Endothelial cell of umbilical vein (primary cell): ENCODE data around the gene CCDC138. TPM values are rescaled to one million over a fixed set of nuclear protein-coding genes. Genes with fewer than 3 reads are reported as not detected.

ENCODE experiments used
- BruUV-seq: library from RNA; stranded (reverse); fragments of 400-500 nt; replicated peaks from 2 replicates; lab custom pipeline; 2021; lab: Mats Ljungman, UMichigan
- CTCF ChIA-PET: fragments of 300-600, 350-600 bp; sonication (Branson Sonifier 250); formaldehyde crosslinking; loops from one replicate; lab custom pipeline; 2021; ENCODE audit warnings: antibody characterized with exemption, inconsistent platforms; lab: Charles Lee
- POLR2A ChIA-PET: fragments of 300-600, 350-600 bp; sonication (Branson Sonifier 250); formaldehyde crosslinking; loops from one replicate; lab custom pipeline; 2021; ENCODE audit warnings: antibody characterized with exemption, inconsistent platforms; lab: Charles Lee
- DNase-seq: peaks from one replicate; pipeline ENCODE4 v3.0.0-alpha.2; 2011; ENCODE audit warnings: low read depth, low spot score
- FAIRE-seq: peaks from 2 replicates; lab custom pipeline; 2011; peaks lifted over from hg19 to GRCh38; lab: Jason Lieb, UNC
- H2AFZ ChIP-seq: 2 replicates; pipeline ENCODE4 v1.6.0; 2012; ENCODE audit warnings: low read depth, low read length, control low read depth, inconsistent platforms
- H3K27ac ChIP-seq: 2 replicates; pipeline ENCODE4 v1.5.1; 2011; ENCODE audit warnings: low read depth, mild to moderate bottlenecking, control low read depth, low read length, moderate library complexity; ENCODE audit not compliant: insufficient read depth
- H3K27me3 ChIP-seq, 2 experiments: 2 replicates each; pipeline versions ENCODE4 v1.6.0 to v1.6.1; 2011; ENCODE audit warnings: low read length in 2 of 2, mixed read lengths in 1 of 2; ENCODE audit not compliant: control insufficient read depth in 2 of 2, insufficient read depth in 2 of 2
- H3K36me3 ChIP-seq, 2 experiments: 2 replicates in 1 of 2; 3 replicates in 1 of 2; pipeline ENCODE4 v1.5.1; 2011; ENCODE audit warnings: low read length in 2 of 2, mild to moderate bottlenecking in 1 of 2, moderate library complexity in 1 of 2; ENCODE audit not compliant: control insufficient read depth in 2 of 2, insufficient read depth in 2 of 2; ENCODE audit errors: extremely low read depth in 1 of 2
- H3K4me1 ChIP-seq: 3 replicates; pipeline ENCODE4 v1.5.1; 2011; ENCODE audit warnings: mild to moderate bottlenecking, low read length; ENCODE audit not compliant: control insufficient read depth, insufficient read depth; ENCODE audit errors: extremely low read depth
- H3K4me2 ChIP-seq: 2 replicates; pipeline ENCODE4 v1.6.1; 2011; ENCODE audit warnings: low read length, control low read depth, mixed read lengths; ENCODE audit not compliant: insufficient read depth
- H3K4me3 ChIP-seq, 3 experiments: fragments of 200-600 bp in 1 of 3; sonication (generic), shearing (Covaris generic) in 1 of 3; replicated peaks in 1 of 3; 2 replicates each; pipeline ENCODE4 v1.5.1; 2011 to 2016; ENCODE audit warnings: control low read depth in 3 of 3, low read length in 3 of 3, mild to moderate bottlenecking in 2 of 3, inconsistent platforms in 1 of 3, low read depth in 1 of 3, moderate library complexity in 1 of 3; ENCODE audit not compliant: insufficient read depth in 1 of 3
- H3K79me2 ChIP-seq: 2 replicates; pipeline ENCODE4 v1.6.0; 2012; ENCODE audit warnings: low read length, inconsistent platforms; ENCODE audit not compliant: control insufficient read depth, insufficient read depth
- H3K9ac ChIP-seq: replicated peaks from 2 replicates; pipeline ENCODE3; 2011; ENCODE audit warnings: low read length, control low read depth; ENCODE audit not compliant: insufficient read depth; ENCODE audit errors: extremely low read depth
- H3K9me1 ChIP-seq: replicated peaks from 3 replicates; pipeline ENCODE4 v1.6.0; 2011; ENCODE audit warnings: mild to moderate bottlenecking, low read length; ENCODE audit not compliant: control insufficient read depth, insufficient read depth; ENCODE audit errors: extremely low read depth
- H3K9me3 ChIP-seq: replicated peaks from 2 replicates; pipeline ENCODE4 v1.5.1; 2012; ENCODE audit warnings: low read length, inconsistent platforms; ENCODE audit not compliant: control insufficient read depth, insufficient read depth
- H4K20me1 ChIP-seq: replicated peaks from 2 replicates; pipeline ENCODE3; 2011; ENCODE audit warnings: mild to moderate bottlenecking, low read length; ENCODE audit not compliant: control insufficient read depth, insufficient read depth; ENCODE audit errors: extremely low read depth
- EZH2 ChIP-seq: IDR thresholded peaks from 2 replicates; pipeline ENCODE4 v1.6.1; 2012; ENCODE audit warnings: borderline replicate concordance, low read depth, mild to moderate bottlenecking, moderate library complexity, low read length, inconsistent platforms; ENCODE audit not compliant: severe bottlenecking
- FOS ChIP-seq: IDR thresholded peaks from 2 replicates; pipeline ENCODE4 v1.6.1; 2011; ENCODE audit warnings: mild to moderate bottlenecking, low read length, moderate library complexity, borderline replicate concordance; ENCODE audit not compliant: insufficient read depth
- GATA2 ChIP-seq: IDR thresholded peaks from 2 replicates; pipeline ENCODE4 v1.7.0; 2011; ENCODE audit warnings: low read depth, mild to moderate bottlenecking, moderate library complexity, mixed read lengths, low read length; ENCODE audit not compliant: insufficient read length, insufficient read depth
- JUN ChIP-seq: IDR thresholded peaks from 2 replicates; pipeline ENCODE4 v1.6.1; 2011; ENCODE audit warnings: borderline replicate concordance, low read depth; ENCODE audit not compliant: insufficient read length, insufficient read depth
- MYC ChIP-seq: IDR thresholded peaks from one replicate; pipeline ENCODE4 v1.6.1; 2011; ENCODE audit warnings: mild to moderate bottlenecking, low read depth, low read length
- POLR2A ChIP-seq: IDR thresholded peaks from 2 replicates; pipeline ENCODE4 v1.6.1; 2012; ENCODE audit warnings: low read depth, mild to moderate bottlenecking, control low read depth, low read length
- POLR2AphosphoS5 ChIP-seq: IDR thresholded peaks from 2 replicates; pipeline ENCODE4 v1.6.1; 2012; ENCODE audit warnings: low read depth, mild to moderate bottlenecking, control low read depth, low read length, moderate library complexity; ENCODE audit not compliant: insufficient read depth
- dilution Hi-C: fragments of 300-500 bp; cut with MboI; formaldehyde crosslinking; loops from one replicate; pipeline ENCODE4 v1.15.0; 2019; ENCODE audit warnings: low sequenced_read_pairs; ENCODE audit not compliant: extremely low pct_ligation_motif_present
- intact Hi-C: fragments of 100-400 bp; cut with micrococcal nuclease; formaldehyde crosslinking; loops from one replicate; pipeline ENCODE4 v1.10.0; 2022
- polyA plus RNA-seq, 4 experiments: library from polyadenylated mRNA; depleted of rRNA in 3 of 4; stranded (reverse) in 3 of 4; unstranded in 1 of 4; fragments of >200 nt; gene quantifications; 2 replicates each; pipeline versions ENCODE4 v1.2.1 to v1.2.3, GENCODE V29; 2011 to 2012; ENCODE audit warnings: missing spikeins in 1 of 4
- total RNA-seq: library from RNA; stranded (reverse); gene quantifications from 2 replicates; pipeline ENCODE4 v1.2.3, GENCODE V29; 2021
- TF ChIP-seq, protein P1 (sequence below): IDR thresholded peaks from 2 replicates; pipeline ENCODE4 v1.6.1; 2011; ENCODE audit not compliant: insufficient read depth, insufficient read length
- TF ChIP-seq, protein P2 (sequence below), 2 donors: IDR thresholded peaks; 1 replicate in 1 of 2; 2 replicates in 1 of 2; pipeline ENCODE4 v1.5.1; 2011; ENCODE audit warnings: low read length in 2 of 2, mild to moderate bottlenecking in 2 of 2, moderate library complexity in 2 of 2, control low read depth in 1 of 2, inconsistent platforms in 1 of 2, low read depth in 1 of 2; ENCODE audit not compliant: insufficient read depth in 1 of 2; ENCODE audit errors: extremely low read depth in 1 of 2

The CCDC138 gene
- total and polyA plus RNA-seq, 2 donors (not counting 3 experiments of a cell fraction or from before 2014, with no cell fraction given) = 1.5 to 10.8 TPM

DNA sequence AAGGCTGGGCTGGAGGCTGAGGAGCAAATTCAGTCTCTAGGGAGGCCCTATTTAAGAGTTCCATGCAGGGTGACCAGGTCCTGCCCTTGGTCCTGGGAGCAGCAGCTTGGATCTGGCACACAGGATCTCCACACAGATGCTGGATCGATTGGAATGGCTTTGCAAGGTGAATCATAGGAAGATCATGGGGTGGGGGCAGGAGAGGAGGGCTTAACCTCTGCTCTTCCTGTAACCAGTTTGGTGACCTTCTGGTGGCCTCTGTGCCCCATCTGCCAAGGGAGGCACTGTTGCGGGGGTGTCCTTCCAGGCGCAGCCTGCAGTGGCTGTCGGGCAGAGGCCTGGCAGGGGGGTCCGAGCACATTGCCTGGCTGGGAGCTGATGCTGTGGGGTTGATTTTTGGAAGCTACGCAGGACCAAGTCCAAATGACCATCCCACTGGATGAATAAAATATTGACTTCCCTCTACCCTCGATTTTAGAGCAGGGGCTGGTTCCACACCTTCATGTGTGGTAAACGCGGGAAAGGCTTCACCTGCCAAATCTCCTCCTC, 122.8 kb downstream of the CCDC138 start:
- Histone ChIP-seq H4K20me1 (no peaks in the 10 kb centered on the region), H3K9me3 (no peaks in the 10 kb centered on the region), H3K27ac (no peak overlapping the region), H3K4me2 (no peak overlapping the region), H3K27me3 (peaks cover 2 to 3% of the 10 kb centered on the region in 2 experiments), H3K9me1 (no peaks in the 10 kb centered on the region), H3K4me1 (no peaks in the 10 kb centered on the region), H2AFZ (no peak overlapping the region), H3K79me2 (no peaks in the 10 kb centered on the region), H3K36me3 (no peaks in the 10 kb centered on the region), H3K4me3 (no peak overlapping the region), H3K9ac (no peak overlapping the region)
- dilution Hi-C loops (no loop called here), intact Hi-C loops (no loop called here)
- no TSS peak for BruUV-seq
- TF ChIP-seq, protein P1, sequence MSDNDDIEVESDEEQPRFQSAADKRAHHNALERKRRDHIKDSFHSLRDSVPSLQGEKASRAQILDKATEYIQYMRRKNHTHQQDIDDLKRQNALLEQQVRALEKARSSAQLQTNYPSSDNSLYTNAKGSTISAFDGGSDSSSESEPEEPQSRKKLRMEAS = no peak
- TF ChIP-seq, protein P2, sequence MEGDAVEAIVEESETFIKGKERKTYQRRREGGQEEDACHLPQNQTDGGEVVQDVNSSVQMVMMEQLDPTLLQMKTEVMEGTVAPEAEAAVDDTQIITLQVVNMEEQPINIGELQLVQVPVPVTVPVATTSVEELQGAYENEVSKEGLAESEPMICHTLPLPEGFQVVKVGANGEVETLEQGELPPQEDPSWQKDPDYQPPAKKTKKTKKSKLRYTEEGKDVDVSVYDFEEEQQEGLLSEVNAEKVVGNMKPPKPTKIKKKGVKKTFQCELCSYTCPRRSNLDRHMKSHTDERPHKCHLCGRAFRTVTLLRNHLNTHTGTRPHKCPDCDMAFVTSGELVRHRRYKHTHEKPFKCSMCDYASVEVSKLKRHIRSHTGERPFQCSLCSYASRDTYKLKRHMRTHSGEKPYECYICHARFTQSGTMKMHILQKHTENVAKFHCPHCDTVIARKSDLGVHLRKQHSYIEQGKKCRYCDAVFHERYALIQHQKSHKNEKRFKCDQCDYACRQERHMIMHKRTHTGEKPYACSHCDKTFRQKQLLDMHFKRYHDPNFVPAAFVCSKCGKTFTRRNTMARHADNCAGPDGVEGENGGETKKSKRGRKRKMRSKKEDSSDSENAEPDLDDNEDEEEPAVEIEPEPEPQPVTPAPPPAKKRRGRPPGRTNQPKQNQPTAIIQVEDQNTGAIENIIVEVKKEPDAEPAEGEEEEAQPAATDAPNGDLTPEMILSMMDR (IDR thresholded peaks at IDR 0.05; ENCODE audit: extremely low read depth in 1 of 2, insufficient read depth in 1 of 2, low read depth in 1 of 2, low read length in 2 of 2) = no peak
- TF ChIP-seq JUN (no peak), EZH2 (no peak), POLR2A (no peak), POLR2AphosphoS5 (no peak), GATA2 (no peak), MYC (no peak), FOS (no peak)
- FAIRE-seq (no peak), DNase-seq (no peak)
- ChIA-PET CTCF (no interaction called here), POLR2A (no interaction called here)
